OCI-LY1 (cell line): ENCODE data around the gene ECPAS.

ENCODE experiments used
- EZH2 ChIP-seq: fragments of 200-600 bp; sonication (generic), shearing (Covaris generic); IDR thresholded peaks from 2 replicates; pipeline ENCODE4 v1.8.0; 2017; ENCODE audit warnings: borderline replicate concordance, mixed run types, mild to moderate bottlenecking, antibody characterized with exemption, low read length, moderate library complexity, mixed read lengths
- TF ChIP-seq, protein P1 (sequence below): fragments of 200-600 bp; sonication (generic), shearing (Covaris generic); IDR thresholded peaks from 2 replicates; pipeline ENCODE4 v1.5.1; 2017; ENCODE audit warnings: mild to moderate bottlenecking, antibody characterized with exemption, low read length, moderate library complexity, mixed read lengths

DNA sequence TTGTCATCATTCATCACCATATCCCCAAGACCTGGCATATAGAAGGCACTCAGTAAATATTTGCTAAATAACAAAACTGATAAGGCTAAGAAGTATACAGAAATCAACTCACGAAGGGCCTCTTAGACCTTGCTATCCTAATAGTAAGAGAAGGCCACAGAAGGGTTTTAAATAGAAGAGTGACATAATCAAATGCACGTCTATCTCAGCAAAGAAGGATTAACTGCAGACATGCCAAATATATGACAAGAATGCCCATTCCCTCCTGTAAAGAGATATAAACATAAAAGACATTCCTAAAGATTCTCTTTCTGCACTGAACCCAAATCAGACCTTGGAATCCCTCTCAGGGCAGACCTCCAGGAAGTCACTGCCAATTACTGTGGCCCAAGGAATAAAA is 34.1 kb downstream of the ECPAS start:
- TF ChIP-seq, protein P1, sequence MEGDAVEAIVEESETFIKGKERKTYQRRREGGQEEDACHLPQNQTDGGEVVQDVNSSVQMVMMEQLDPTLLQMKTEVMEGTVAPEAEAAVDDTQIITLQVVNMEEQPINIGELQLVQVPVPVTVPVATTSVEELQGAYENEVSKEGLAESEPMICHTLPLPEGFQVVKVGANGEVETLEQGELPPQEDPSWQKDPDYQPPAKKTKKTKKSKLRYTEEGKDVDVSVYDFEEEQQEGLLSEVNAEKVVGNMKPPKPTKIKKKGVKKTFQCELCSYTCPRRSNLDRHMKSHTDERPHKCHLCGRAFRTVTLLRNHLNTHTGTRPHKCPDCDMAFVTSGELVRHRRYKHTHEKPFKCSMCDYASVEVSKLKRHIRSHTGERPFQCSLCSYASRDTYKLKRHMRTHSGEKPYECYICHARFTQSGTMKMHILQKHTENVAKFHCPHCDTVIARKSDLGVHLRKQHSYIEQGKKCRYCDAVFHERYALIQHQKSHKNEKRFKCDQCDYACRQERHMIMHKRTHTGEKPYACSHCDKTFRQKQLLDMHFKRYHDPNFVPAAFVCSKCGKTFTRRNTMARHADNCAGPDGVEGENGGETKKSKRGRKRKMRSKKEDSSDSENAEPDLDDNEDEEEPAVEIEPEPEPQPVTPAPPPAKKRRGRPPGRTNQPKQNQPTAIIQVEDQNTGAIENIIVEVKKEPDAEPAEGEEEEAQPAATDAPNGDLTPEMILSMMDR = no peak
- no peak for TF ChIP-seq EZH2
